Suprapubic skin (tissue), 4 donors: ENCODE data around the gene ANKLE2.

Source experiments
- POLR2A ChIP-seq, 2 donors: fragments of 450-650 bp; IDR thresholded peaks; one replicate each; pipeline ENCODE4 v1.6.1; 2017; ENCODE audit warnings: antibody characterized with exemption in 2 of 2, mild to moderate bottlenecking in 2 of 2, moderate library complexity in 2 of 2
- POLR2AphosphoS5 ChIP-seq, 3 donors: sonication (generic); formaldehyde crosslinking; IDR thresholded peaks; one replicate each; pipeline ENCODE4 v1.6.1; 2017; ENCODE audit warnings: antibody characterized with exemption in 3 of 3
- TF ChIP-seq, protein P1 (sequence below), 2 donors: fragments of 200-600 bp in 1 of 2; fragments of 450-650 bp in 1 of 2; sonication (generic) in 1 of 2; IDR thresholded peaks; one replicate each; pipeline ENCODE4 v1.5.1; 2016 to 2019; ENCODE audit warnings: antibody characterized with exemption in 2 of 2, mild to moderate bottlenecking in 1 of 2, moderate library complexity in 1 of 2

DNA sequence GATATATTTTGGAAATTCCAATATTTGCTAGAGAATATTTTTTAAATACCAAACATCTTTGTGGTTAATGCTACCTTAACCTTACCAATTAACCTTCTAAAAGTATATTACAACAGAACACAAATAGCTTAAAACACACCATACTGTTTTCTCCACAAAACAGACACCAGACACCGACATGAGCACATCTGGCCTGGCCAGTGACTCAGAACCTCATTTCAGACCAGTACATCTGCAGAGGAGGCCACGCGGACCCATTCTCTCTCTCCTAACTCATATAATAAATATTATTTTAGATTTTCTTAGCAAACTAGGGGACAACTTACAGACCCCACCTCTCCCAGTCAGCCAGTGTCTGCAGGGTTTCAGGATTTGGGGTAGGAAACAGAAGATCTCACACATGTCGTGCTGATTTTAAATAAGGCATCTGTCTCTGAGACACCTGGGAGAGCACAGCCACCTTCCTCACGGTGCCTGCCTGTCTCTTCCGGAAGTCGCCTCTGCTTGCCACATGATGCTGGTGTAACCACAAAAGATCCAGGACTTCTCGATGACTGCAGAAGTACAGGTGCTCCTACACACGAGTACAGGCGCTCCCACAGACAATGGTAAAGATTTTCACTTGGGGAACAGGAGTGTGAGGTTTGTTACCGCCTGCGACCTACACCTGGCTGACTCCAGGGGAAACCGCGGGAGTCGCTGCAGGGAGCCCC lies 9.7 kb upstream of the ANKLE2 start:
- no peak for TF ChIP-seq POLR2A (IDR thresholded peaks at IDR 0.05)
- TF ChIP-seq, protein P1, sequence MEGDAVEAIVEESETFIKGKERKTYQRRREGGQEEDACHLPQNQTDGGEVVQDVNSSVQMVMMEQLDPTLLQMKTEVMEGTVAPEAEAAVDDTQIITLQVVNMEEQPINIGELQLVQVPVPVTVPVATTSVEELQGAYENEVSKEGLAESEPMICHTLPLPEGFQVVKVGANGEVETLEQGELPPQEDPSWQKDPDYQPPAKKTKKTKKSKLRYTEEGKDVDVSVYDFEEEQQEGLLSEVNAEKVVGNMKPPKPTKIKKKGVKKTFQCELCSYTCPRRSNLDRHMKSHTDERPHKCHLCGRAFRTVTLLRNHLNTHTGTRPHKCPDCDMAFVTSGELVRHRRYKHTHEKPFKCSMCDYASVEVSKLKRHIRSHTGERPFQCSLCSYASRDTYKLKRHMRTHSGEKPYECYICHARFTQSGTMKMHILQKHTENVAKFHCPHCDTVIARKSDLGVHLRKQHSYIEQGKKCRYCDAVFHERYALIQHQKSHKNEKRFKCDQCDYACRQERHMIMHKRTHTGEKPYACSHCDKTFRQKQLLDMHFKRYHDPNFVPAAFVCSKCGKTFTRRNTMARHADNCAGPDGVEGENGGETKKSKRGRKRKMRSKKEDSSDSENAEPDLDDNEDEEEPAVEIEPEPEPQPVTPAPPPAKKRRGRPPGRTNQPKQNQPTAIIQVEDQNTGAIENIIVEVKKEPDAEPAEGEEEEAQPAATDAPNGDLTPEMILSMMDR (IDR thresholded peaks at IDR 0.05): no peak
- TF ChIP-seq POLR2AphosphoS5 (IDR thresholded peaks at IDR 0.05): no peak
